Muscle layer of colon (tissue), 2 donors: ENCODE measurements around the gene TAPBPL.

Experiments
- H3K27ac ChIP-seq: one replicate; pipeline ENCODE4 v1.7.0; 2013; ENCODE audit warnings: low read depth, mild to moderate bottlenecking, low read length, moderate library complexity
- H3K27me3 ChIP-seq, 2 donors: one replicate each; pipeline ENCODE4 v1.7.0; 2013; ENCODE audit warnings: low read length in 2 of 2, mild to moderate bottlenecking in 2 of 2; ENCODE audit not compliant: insufficient read depth in 2 of 2, control insufficient read depth in 1 of 2
- H3K36me3 ChIP-seq: one replicate; pipeline ENCODE4 v1.7.0; 2013; ENCODE audit warnings: mild to moderate bottlenecking, low read length; ENCODE audit not compliant: insufficient read depth
- H3K4me1 ChIP-seq: one replicate; pipeline ENCODE4 v1.7.0; 2013; ENCODE audit warnings: mild to moderate bottlenecking, low read length; ENCODE audit not compliant: insufficient read depth
- H3K4me3 ChIP-seq, 2 donors: one replicate each; pipeline ENCODE4 v1.7.0; 2013; ENCODE audit warnings: low read length in 2 of 2, low read depth in 1 of 2, mild to moderate bottlenecking in 1 of 2, moderate library complexity in 1 of 2
- H3K9ac ChIP-seq: one replicate; pipeline ENCODE4 v1.7.0; 2013; ENCODE audit warnings: low read length
- H3K9me3 ChIP-seq: one replicate; pipeline ENCODE4 v1.7.0; 2013; ENCODE audit warnings: mild to moderate bottlenecking, low read length
- donor health status: abdominal sarcoma.
- donor health status: Adenocarcinoma of cecum.

TAPBPL gene

GRCh38 chr12:6451348-6452244, at the start of gene TAPBPL:
TAPBPL (plus strand) TSS chr12:6452042; CDS start chr12:6452249, 207 bp downstream.
- Histone ChIP-seq H3K4me3 (peak within 1 kb of the TSS; percentile 55 to 97), H3K4me1 (peaks cover 26% of the 10 kb centered on the region), H3K27me3 (no peaks in the 10 kb centered on the region), H3K36me3 (peaks cover 34% of the 10 kb centered on the region), H3K9ac (peak within 1 kb of the TSS; percentile 90), H3K27ac (peak within 1 kb of the TSS; percentile 100), H3K9me3 (no peaks in the 10 kb centered on the region)

- Histone ChIP-seq H3K27ac (no peak overlapping the region), H3K4me3 (no peak overlapping the region)
Observed at GRCh38 chr12:6404390-6404789, 47.5 kb upstream of the TAPBPL start.

GRCh38 chr12:6405963-6406362, 45.9 kb upstream of the TAPBPL start:
- Histone ChIP-seq H3K9me3 (no peaks in the 10 kb centered on the region), H3K27ac (no peak overlapping the region), H3K4me1 (no peaks in the 10 kb centered on the region)

More at GRCh38 chr12:6404390-6404789, 47.5 kb upstream of the TAPBPL start:
- Histone ChIP-seq H3K27me3 (no peaks in the 10 kb centered on the region), H3K36me3 (no peaks in the 10 kb centered on the region), H3K4me1 (no peaks in the 10 kb centered on the region), H3K9me3 (no peaks in the 10 kb centered on the region), H3K9ac (no peak overlapping the region)

GRCh38 chr12:6407236-6407954, 44.4 kb upstream of the TAPBPL start:
- no peaks in the 10 kb centered on the region for H3K36me3 ChIP-seq
- no peaks in the 10 kb centered on the region for H3K4me1 ChIP-seq
- H3K9ac ChIP-seq, result no peak overlapping the region
- no peaks in the 10 kb centered on the region for H3K27me3 ChIP-seq
- no peak overlapping the region for H3K27ac ChIP-seq
- no peak overlapping the region for H3K4me3 ChIP-seq
- H3K9me3 ChIP-seq, result no peaks in the 10 kb centered on the region

More at GRCh38 chr12:6405963-6406362, 45.9 kb upstream of the TAPBPL start:
- Histone ChIP-seq H3K27me3 (no peaks in the 10 kb centered on the region), H3K4me3 (no peak overlapping the region), H3K36me3 (no peaks in the 10 kb centered on the region), H3K9ac (no peak overlapping the region)

- H3K27ac ChIP-seq, result no peak overlapping the region
Observed at GRCh38 chr12:6416596-6416995, 35.2 kb upstream of the TAPBPL start.

GRCh38 chr12:6418796-6419195, 33.0 kb upstream of the TAPBPL start:
- Histone ChIP-seq H3K9me3 (no peaks in the 10 kb centered on the region), H3K4me1 (peaks cover 14% of the 10 kb centered on the region), H3K9ac (no peak overlapping the region), H3K27ac (no peak overlapping the region), H3K27me3 (no peaks in the 10 kb centered on the region), H3K4me3 (no peak overlapping the region), H3K36me3 (no peaks in the 10 kb centered on the region)

More at GRCh38 chr12:6416596-6416995, 35.2 kb upstream of the TAPBPL start:
- Histone ChIP-seq H3K4me1 (peaks cover 9% of the 10 kb centered on the region), H3K27me3 (no peaks in the 10 kb centered on the region), H3K36me3 (no peaks in the 10 kb centered on the region), H3K4me3 (no peak overlapping the region), H3K9me3 (no peaks in the 10 kb centered on the region), H3K9ac (no peak overlapping the region)

GRCh38 chr12:6420364-6420763, 31.5 kb upstream of the TAPBPL start:
- Histone ChIP-seq H3K4me3 (no peak overlapping the region), H3K4me1 (peaks cover 18% of the 10 kb centered on the region), H3K27ac (no peak overlapping the region), H3K9ac (no peak overlapping the region), H3K9me3 (no peaks in the 10 kb centered on the region), H3K36me3 (no peaks in the 10 kb centered on the region), H3K27me3 (no peaks in the 10 kb centered on the region)

- peaks cover 18% of the 10 kb centered on the region for H3K4me1 ChIP-seq
- no peak overlapping the region for H3K4me3 ChIP-seq
- no peaks in the 10 kb centered on the region for H3K27me3 ChIP-seq
- H3K9ac ChIP-seq, result no peak overlapping the region
- H3K36me3 ChIP-seq, result no peaks in the 10 kb centered on the region
- H3K27ac ChIP-seq, result peak overlapping the region; percentile 71
- H3K9me3 ChIP-seq, result no peaks in the 10 kb centered on the region
Observed at GRCh38 chr12:6423267-6424007, 28.4 kb upstream of the TAPBPL start.

GRCh38 chr12:6424008-6424347, 27.9 kb upstream of the TAPBPL start:
- peak overlapping the region; percentile 71 for H3K27ac ChIP-seq
- H3K9ac ChIP-seq, result no peak overlapping the region
- peaks cover 18% of the 10 kb centered on the region for H3K4me1 ChIP-seq

GRCh38 chr12:6424866-6425265, 27.0 kb upstream of the TAPBPL start:
- no peaks in the 10 kb centered on the region for H3K27me3 ChIP-seq
- no peak overlapping the region for H3K4me3 ChIP-seq

More at GRCh38 chr12:6424008-6424347, 27.9 kb upstream of the TAPBPL start:
- Histone ChIP-seq H3K9me3 (no peaks in the 10 kb centered on the region), H3K36me3 (no peaks in the 10 kb centered on the region), H3K4me3 (no peak overlapping the region), H3K27me3 (no peaks in the 10 kb centered on the region)

More at GRCh38 chr12:6424866-6425265, 27.0 kb upstream of the TAPBPL start:
- Histone ChIP-seq H3K9ac (no peak overlapping the region), H3K36me3 (no peaks in the 10 kb centered on the region), H3K4me1 (peaks cover 18% of the 10 kb centered on the region), H3K9me3 (no peaks in the 10 kb centered on the region), H3K27ac (no peak overlapping the region)
